SU-DHL-6 (cell line): Measurements from ENCODE around the gene USP14.

ENCODE experiments used
- H2AFZ ChIP-seq: fragments of 200-600 bp; sonication (generic); 2 replicates; pipeline ENCODE4 v1.6.1; 2014; ENCODE audit warnings: low read depth, mild to moderate bottlenecking, moderate library complexity, mixed read lengths, antibody characterized with exemption, low read length; ENCODE audit not compliant: severe bottlenecking
- H3F3A ChIP-seq: fragments of 200-600 bp; shearing (Covaris generic); 2 replicates; pipeline ENCODE4 v1.6.0; 2016; ENCODE audit warnings: antibody characterized with exemption, mild to moderate bottlenecking; ENCODE audit not compliant: insufficient read depth
- H3K27ac ChIP-seq: fragments of 200-600 bp; sonication (generic); 2 replicates; pipeline ENCODE4 v1.5.1; 2016; ENCODE audit warnings: low read depth, mild to moderate bottlenecking, low read length, moderate library complexity, mixed read lengths
- H3K27me3 ChIP-seq: fragments of 200-600 bp; sonication (generic), shearing (Covaris generic); 2 replicates; pipeline ENCODE4 v1.6.0; 2014; ENCODE audit warnings: mild to moderate bottlenecking, low read length
- H3K36me3 ChIP-seq: fragments of 200-600 bp; sonication (generic); 2 replicates; pipeline ENCODE4 v1.6.1; 2014; ENCODE audit warnings: mild to moderate bottlenecking, low read length, mixed read lengths
- H3K4me2 ChIP-seq: fragments of 300-600, 200-600 bp; shearing (Covaris generic), sonication (generic); 2 replicates; pipeline ENCODE4 v1.6.0; 2014; ENCODE audit warnings: low read length, low read depth, mild to moderate bottlenecking; ENCODE audit not compliant: poor library complexity, severe bottlenecking
- H3K4me3 ChIP-seq: fragments of 200-600 bp; sonication (generic); 2 replicates; pipeline ENCODE4 v1.5.1; 2014; ENCODE audit warnings: antibody characterized with exemption, low read length, mild to moderate bottlenecking, mixed read lengths; ENCODE audit not compliant: insufficient read depth, poor library complexity, severe bottlenecking
- H3K79me2 ChIP-seq: fragments of 200-600 bp; sonication (generic); 2 replicates; pipeline ENCODE4 v1.6.1; 2014; ENCODE audit warnings: mild to moderate bottlenecking, low read length, moderate library complexity; ENCODE audit not compliant: insufficient read depth
- H3K9ac ChIP-seq: fragments of 200-600 bp; sonication (generic); 2 replicates; pipeline ENCODE4 v1.7.0; 2014; ENCODE audit warnings: mild to moderate bottlenecking, low read length
- H3K9me2 ChIP-seq: fragments of 200-600 bp; sonication (generic); replicated peaks from 2 replicates; pipeline ENCODE4 v1.6.1; 2014; ENCODE audit warnings: low read length; ENCODE audit not compliant: insufficient read depth
- H3K9me3 ChIP-seq: fragments of 200-600 bp; sonication (generic); 2 replicates; pipeline ENCODE4 v1.6.1; 2014; ENCODE audit warnings: low read length, mixed read lengths; ENCODE audit not compliant: insufficient read depth
- H4K20me1 ChIP-seq: fragments of 200-600 bp; sonication (generic); 2 replicates; pipeline ENCODE4 v1.6.1; 2014; ENCODE audit warnings: low read depth, mild to moderate bottlenecking, antibody characterized with exemption, low read length, moderate library complexity, mixed read lengths
- CTCF ChIP-seq: fragments of 200-600 bp; sonication (generic); IDR thresholded peaks from one replicate; pipeline ENCODE4 v1.5.1; 2017; ENCODE audit warnings: antibody characterized with exemption, mild to moderate bottlenecking, low read length, moderate library complexity; ENCODE audit not compliant: insufficient read depth, poor library complexity, severe bottlenecking
- EZH2phosphoT487 ChIP-seq: fragments of 200-600 bp; sonication (generic), shearing (Covaris generic); conservative IDR thresholded peaks from 2 replicates; pipeline ENCODE4 v1.6.1; 2018; ENCODE audit warnings: mild to moderate bottlenecking, antibody characterized with exemption, low read length, moderate library complexity, mixed read lengths

The USP14 gene

GRCh38 chr18:213505-213904, 55.1 kb downstream of the USP14 start:
- Histone ChIP-seq H2AFZ (no peak overlapping the region), H3K9me2 (no peaks in the 10 kb centered on the region), H3K27ac (no peak overlapping the region), H3K4me3 (no peak overlapping the region), H3K36me3 (peaks cover 75% of the 10 kb centered on the region), H3K27me3 (no peaks in the 10 kb centered on the region), H3F3A (peaks cover 3% of the 10 kb centered on the region; the same call in 1 of the 2 replicates), H4K20me1 (no peaks in the 10 kb centered on the region), H3K4me2 (no peak overlapping the region), H3K79me2 (no peaks in the 10 kb centered on the region), H3K9ac (no peak overlapping the region), H3K9me3 (no peaks in the 10 kb centered on the region)
- TF ChIP-seq CTCF, result no peak
- no peak for TF ChIP-seq EZH2phosphoT487

GRCh38 chr18:213966-214365, 55.6 kb downstream of the USP14 start:
- H3K9me2 ChIP-seq, result no peaks in the 10 kb centered on the region
- peaks cover 80% of the 10 kb centered on the region for H3K36me3 ChIP-seq
- H3K79me2 ChIP-seq, result no peaks in the 10 kb centered on the region
- H3K4me3 ChIP-seq, result no peak overlapping the region
- no peaks in the 10 kb centered on the region for H4K20me1 ChIP-seq
- H3K27me3 ChIP-seq, result no peaks in the 10 kb centered on the region
- H3F3A ChIP-seq, result peaks cover 3% of the 10 kb centered on the region; the same call in 1 of the 2 replicates
- no peak overlapping the region for H3K4me2 ChIP-seq
- TF ChIP-seq CTCF (no peak), EZH2phosphoT487 (no peak)
- no peak overlapping the region for H2AFZ ChIP-seq
- H3K27ac ChIP-seq, result no peak overlapping the region
- no peaks in the 10 kb centered on the region for H3K9me3 ChIP-seq
- no peak overlapping the region for H3K9ac ChIP-seq

DNA sequence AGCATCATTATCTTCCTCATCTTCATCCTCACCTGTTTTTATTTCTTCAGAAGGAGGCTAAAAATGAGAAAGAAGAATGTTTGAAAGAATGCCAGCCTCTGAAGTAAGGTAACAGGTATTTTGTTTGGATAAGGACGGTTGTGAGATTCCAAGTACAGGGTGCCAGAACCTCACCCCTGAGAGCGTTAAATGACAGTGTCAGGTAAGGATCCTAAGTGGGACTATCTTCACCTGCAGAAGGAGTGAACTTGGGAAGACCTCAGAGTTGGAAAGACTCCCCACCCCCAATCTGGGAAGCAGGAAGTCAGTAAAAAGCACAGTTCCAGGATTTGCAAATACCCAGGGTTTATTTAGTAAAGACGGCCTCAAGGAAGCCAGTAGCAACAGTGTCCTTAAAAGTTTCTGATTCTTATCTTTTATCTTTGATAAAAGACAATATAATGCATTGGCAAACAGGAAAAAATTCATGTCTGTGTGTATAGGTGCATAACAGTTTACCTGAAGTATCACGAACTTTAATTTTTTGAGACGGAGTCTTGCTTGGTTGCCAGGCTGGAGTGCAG, 57.2 kb downstream of the USP14 start:
- no peak overlapping the region for H2AFZ ChIP-seq
- H3K9me3 ChIP-seq, result no peaks in the 10 kb centered on the region
- no peak overlapping the region for H3K9ac ChIP-seq
- H3F3A ChIP-seq, result peaks cover 5% of the 10 kb centered on the region; the same call in 1 of the 2 replicates
- TF ChIP-seq EZH2phosphoT487 (no peak), CTCF (no peak)
- H3K4me2 ChIP-seq, result no peak overlapping the region
- no peaks in the 10 kb centered on the region for H3K27me3 ChIP-seq
- H3K4me3 ChIP-seq, result no peak overlapping the region
- no peaks in the 10 kb centered on the region for H4K20me1 ChIP-seq
- no peak overlapping the region for H3K27ac ChIP-seq
- no peaks in the 10 kb centered on the region for H3K79me2 ChIP-seq
- peaks cover 78% of the 10 kb centered on the region for H3K36me3 ChIP-seq
- H3K9me2 ChIP-seq, result no peaks in the 10 kb centered on the region
